GM19463 (cell line): ENCODE results near the gene BSDC1.

ENCODE experiments used
- ATAC-seq: cut with Tn5 transposase; IDR thresholded peaks from one replicate; pipeline ENCODE4 v1.9.1; 2021; ENCODE audit warnings: mild to moderate bottlenecking, moderate library complexity; ENCODE audit not compliant: unreplicated experiment

BSDC1 gene

GRCh38 chr1:32394890-32395432 is 720 bp upstream of the BSDC1 start:
- ATAC-seq: no peak

GRCh38 chr1:32393832-32394140 is 455 bp downstream of the BSDC1 start:
- no peak for ATAC-seq

DNA sequence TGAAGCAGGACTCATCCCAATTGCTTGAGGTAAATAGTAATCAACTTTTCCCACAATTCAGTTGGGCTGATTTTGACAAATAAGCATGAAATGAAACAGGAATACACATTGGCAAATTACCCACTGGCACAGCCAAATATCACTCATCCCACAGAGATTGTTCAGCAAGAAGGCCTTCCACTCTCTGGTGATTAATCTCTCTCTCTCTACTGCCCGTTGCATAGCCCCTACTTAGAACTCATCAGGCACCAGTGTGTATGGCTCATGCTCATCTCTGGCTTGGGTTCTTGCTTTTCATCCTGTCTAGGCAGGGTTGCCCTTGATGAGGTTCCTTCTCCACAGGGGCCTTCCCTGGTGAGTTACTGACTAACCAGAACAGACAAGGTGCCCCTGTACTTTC is 1.1 kb downstream of the BSDC1 start:
- no peak for ATAC-seq

DNA sequence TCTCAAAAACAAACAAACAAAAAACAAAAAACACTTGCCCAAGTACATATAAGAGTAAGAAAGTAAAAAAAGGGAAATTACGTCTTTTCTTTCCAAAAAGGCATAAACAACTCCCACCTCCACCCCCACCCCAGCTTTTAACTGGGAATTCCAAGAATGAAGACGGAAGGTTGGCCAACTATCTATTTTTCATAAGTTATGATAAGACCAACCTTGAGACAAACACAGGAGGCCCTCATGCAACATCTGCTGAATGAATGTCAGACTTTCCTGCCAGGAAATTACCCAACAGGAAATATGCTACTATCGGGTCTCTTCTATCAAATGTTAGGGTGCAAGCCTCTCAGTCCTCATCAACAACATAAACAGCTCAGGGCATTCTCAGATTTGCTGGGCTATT is 1.9 kb downstream of the BSDC1 start:
- no peak for ATAC-seq

DNA sequence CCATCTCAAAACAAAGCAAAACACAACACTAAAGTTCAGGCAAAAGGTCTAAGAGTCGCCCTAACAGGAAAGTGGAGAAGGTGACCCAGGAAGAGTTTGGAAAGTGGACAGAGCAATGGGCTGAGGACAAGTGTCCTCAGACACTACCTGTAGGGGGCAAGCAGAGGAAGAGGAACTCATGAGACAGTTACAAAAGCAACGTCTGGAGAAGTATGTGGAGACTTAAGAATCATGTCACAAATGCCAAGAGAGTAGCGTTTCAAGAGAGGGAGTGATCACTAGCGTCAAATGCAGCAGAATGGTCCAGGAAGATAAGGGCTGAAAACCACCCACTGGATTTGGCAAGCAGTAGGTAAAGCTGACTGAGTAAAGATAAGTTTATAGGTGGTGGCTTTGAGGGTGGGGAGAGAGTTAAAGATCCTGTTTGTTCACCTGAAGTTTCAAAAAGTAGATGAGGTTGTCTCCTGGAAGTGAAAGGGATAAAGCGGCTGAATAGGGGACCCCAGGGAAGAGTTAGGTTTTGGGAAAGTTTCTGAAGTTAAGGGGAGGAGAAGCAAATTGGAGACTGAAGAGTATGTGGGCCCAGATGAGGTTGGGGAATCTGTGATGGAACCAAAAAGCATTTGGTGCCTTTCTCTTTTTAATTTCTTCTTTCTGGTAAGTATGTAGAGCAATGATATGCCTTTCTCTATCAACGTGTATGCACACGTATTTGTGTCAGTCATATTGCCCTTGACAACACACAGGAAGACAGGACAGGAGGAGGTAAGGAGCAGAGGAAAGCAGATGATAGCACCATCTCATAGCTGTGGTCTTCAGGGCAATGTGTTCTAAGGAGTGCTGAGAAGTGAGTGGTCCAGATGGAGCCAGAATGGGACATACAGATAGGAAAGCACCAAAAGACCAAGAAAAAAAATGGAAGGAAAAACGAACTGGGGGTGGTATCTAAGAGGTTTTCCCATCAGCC is 3.1 kb downstream of the BSDC1 start:
- ATAC-seq: no peak

GRCh38 chr1:32388641-32389040 is 5.6 kb downstream of the BSDC1 start:
- ATAC-seq: no peak

DNA sequence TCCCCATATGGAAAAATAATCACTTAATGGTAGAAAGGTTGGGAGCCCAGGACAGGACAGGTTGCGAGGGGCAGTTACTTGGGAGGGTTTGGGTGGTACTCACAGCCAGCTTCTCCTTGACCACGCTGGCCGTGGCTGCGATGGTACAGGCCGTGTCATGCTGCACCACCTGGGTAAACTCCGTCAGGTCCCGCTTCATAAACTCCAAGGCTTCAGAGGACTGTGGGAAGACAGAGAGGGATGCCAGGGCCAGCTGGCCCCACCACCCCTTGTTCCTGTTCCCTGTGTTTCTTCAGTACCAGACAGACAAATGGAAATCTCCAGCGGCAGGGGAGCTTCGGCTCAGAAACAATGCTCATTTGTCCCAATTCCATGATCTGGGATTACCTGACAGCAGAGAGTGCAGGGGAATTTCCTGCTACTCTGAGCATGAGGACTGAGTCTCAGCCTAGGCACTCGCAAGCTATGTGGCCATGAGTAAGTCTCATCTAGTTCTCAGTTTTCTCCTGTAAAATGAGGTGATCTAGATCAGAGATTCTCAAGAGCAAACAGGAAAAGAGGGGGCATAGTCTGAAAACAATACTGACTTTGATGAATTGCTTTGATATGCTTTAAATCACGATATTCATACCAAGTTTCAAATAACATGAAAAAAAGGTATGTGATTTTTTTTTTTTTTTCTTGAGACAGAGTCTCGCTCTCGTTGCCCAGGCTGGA is 7.4 kb downstream of the BSDC1 start:
- ATAC-seq: no peak

GRCh38 chr1:32380057-32380456 is 14.2 kb downstream of the BSDC1 start:
- ATAC-seq: no peak

DNA sequence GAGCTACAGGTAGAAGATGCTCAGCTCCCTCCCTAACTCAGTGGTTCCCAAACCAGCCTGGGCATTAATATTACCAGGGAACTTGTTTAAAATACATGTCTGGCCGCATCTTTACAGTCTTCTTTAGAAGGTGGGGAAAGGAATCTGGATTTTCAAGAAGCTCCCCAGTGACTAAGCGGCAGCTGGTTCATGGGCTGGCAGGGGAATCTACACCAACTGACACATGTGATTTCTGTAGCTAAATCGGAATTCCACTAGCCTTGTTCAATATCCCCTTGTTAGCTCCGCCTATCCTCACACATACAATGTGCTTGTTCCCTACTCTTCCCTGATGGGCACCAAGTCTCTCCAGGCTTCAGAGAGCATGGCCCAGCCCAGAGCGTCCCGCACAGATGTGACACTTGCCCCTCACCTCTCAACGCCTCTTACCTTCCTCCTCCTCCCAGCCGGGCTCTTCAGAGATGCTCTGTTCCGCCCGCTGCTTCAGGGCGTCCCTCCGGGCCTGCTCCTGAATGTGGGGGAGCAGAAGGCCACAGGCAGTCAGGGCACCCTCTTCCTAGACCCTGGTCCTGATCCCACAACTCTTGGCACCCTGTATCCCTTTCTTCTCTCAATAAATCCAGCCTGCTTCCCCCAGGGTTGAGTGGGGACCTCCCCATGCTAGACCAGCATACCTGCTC is 16.6 kb downstream of the BSDC1 start:
- ATAC-seq: no peak

GRCh38 chr1:32376199-32376598 is 18.0 kb downstream of the BSDC1 start:
- no peak for ATAC-seq

DNA sequence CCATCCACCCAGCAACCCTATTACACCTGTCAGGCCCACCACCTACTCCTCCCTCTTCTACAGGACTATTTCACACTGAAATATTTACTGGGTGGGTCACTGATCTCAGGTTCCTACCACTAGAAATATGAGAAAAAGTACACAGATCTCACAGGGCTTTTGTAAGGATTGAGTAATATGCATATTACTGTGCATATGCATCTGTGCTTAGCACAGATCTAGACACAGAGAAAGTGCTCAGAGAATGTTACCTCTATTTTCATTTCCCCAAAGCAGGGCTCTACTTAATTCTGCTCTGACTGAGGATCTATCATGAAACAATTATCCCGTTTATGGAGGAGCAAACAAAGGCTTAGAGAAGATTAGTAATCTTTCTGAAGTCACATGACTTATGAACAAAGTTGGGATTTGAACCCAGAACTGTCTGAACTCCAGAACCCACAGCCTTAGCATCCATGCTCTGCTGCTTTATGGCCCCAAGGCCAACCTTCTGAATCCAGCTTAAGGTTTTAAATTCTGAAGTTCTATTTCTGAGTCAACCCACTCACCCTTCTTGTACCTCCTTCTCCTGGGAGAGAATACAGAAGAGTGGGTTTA is 20.1 kb downstream of the BSDC1 start:
- ATAC-seq: no peak

GRCh38 chr1:32372149-32372756 is 22.0 kb downstream of the BSDC1 start:
- ATAC-seq: no peak

DNA sequence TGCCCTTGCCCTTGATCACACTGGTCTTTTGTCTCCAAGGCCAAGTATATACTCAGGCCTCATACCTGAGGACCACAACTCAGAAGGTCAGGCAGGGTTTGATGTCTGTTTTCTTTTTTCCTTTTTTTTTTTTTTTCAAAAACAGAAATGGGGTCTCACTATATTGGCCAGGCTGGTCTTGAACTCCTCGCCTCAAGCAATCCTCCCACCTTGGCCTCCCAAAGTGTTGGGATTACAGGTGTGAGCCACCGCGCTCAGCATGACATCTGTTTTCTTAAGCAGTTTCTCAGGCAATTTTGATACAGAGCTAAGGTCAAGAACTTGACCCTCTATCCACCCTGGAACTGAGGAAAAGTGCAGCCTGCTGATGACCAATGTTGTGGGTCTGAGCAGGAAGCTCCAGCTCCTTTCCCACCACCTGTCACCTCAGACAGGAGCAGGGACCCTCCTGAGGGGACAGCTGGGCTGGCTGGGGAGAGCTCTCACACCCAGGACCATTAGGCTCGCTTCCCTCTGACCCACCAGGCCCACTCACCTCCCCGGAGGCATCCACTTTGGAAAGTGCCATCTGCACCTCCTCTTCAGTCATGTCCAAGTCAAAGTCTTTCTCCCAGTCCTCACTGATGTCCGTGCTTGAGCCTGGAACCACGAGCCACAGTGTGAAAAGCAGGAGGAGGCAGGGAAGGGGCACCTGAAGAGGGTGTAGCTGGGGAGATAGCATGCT is 26.2 kb downstream of the BSDC1 start:
- no peak for ATAC-seq

- no peak for ATAC-seq
Measured at GRCh38 chr1:32365445-32365844, 28.8 kb downstream of the BSDC1 start.

GRCh38 chr1:32364836-32365235 is 29.4 kb downstream of the BSDC1 start:
- ATAC-seq: no peak

DNA sequence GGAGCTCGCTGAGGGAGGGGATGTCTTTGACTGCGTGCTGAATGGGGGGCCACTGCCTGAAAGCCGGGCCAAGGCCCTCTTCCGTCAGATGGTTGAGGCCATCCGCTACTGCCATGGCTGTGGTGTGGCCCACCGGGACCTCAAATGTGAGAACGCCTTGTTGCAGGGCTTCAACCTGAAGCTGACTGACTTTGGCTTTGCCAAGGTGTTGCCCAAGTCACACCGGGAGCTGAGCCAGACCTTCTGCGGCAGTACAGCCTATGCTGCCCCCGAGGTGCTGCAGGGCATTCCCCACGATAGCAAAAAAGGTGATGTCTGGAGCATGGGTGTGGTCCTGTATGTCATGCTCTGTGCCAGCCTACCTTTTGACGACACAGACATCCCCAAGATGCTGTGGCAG is 30.5 kb downstream of the BSDC1 start:
- no peak for ATAC-seq

DNA sequence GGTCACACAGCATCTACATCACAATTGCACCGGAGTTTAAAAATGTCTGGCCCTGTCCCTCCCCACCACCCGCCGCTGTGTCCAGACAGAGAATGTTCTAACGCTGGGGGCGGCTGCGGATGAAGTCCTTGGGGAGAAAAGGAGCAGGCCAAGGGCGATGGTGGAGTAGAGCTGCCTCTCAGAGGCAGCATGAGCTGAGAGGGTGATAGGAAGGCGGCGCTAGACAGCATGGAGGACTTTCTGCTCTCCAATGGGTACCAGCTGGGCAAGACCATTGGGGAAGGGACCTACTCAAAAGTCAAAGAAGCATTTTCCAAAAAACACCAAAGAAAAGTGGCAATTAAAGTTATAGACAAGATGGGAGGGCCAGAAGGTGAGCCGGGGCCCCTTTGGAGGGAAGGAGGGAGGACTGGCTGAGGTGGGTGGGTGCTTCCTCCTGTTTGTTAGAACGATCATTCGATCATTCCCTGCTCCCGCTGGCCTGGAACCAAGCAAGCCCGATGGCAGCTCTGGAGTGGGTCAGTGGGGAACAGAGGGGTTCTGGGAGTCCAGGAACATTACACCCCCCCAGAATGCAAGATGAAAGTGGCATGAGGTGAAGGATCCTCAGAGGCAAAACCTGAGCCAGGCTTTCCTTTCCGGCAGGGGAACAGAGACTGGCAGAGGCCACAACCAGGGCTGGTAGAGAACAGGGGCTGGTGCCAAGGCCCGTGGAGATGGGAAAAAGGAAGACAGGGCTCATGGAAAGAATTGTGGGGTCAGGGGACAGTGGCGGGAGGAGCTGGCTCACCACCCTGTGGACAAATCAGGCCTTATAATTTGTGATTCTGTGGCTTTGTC is 31.5 kb downstream of the BSDC1 start, which contains the start of the genes FAM229A and TSSK3:
TSS of gene FAM229A (minus strand) at position 12 of the 840 bp plus-strand sequence. CDS start 394 bp downstream, outside the sequence.
TSS of gene TSSK3 (plus strand) at position 66 of the 840 bp plus-strand sequence. CDS start at position 229, 163 bp downstream.
- ATAC-seq: no peak

GRCh38 chr1:32361674-32362473 is 32.4 kb downstream of the BSDC1 start:
- ATAC-seq: no peak
